Keratinocyte (primary cell): ENCODE results near the gene GXYLT2. TPM values are rescaled to one million over a fixed set of nuclear protein-coding genes. Genes with fewer than 3 reads are reported as not detected.

ENCODE experiments used
- DNase-seq: peaks from one replicate; pipeline ENCODE4 v3.0.0-alpha.2; 2011; ENCODE audit warnings: low read depth, missing footprints, low spot score
- FAIRE-seq: peaks from 2 replicates; lab custom pipeline; 2011; peaks lifted over from hg19 to GRCh38; lab: Jason Lieb, UNC
- H2AFZ ChIP-seq: 2 replicates; pipeline ENCODE4 v1.6.0; 2012; ENCODE audit warnings: low read length, control low read depth, inconsistent platforms; ENCODE audit not compliant: control insufficient read depth
- H3K27ac ChIP-seq: 2 replicates; pipeline ENCODE4 v1.5.1; 2011; ENCODE audit warnings: low read length; ENCODE audit not compliant: control insufficient read depth, insufficient read depth
- H3K27me3 ChIP-seq: 3 replicates; pipeline ENCODE4 v1.6.0; 2011; ENCODE audit warnings: low read length; ENCODE audit not compliant: control insufficient read depth, insufficient read depth; ENCODE audit errors: extremely low read depth
- H3K36me3 ChIP-seq, 2 experiments: 2 replicates in 1 of 2; 3 replicates in 1 of 2; pipeline ENCODE4 v1.5.1; 2011; ENCODE audit warnings: low read length in 2 of 2, mild to moderate bottlenecking in 1 of 2; ENCODE audit not compliant: control insufficient read depth in 2 of 2, insufficient read depth in 2 of 2; ENCODE audit errors: extremely low read depth in 1 of 2
- H3K4me1 ChIP-seq: 3 replicates; pipeline ENCODE4 v1.5.1; 2011; ENCODE audit warnings: low read length; ENCODE audit not compliant: control insufficient read depth, insufficient read depth; ENCODE audit errors: extremely low read depth
- H3K4me2 ChIP-seq: 3 replicates; pipeline ENCODE4 v1.6.0; 2011; ENCODE audit warnings: low read depth, low read length; ENCODE audit not compliant: control insufficient read depth, insufficient read depth; ENCODE audit errors: extremely low read depth
- H3K4me3 ChIP-seq, 3 experiments: fragments of 200-600 bp in 1 of 3; sonication (generic) in 1 of 3; 2 replicates in 2 of 3; 3 replicates in 1 of 3; pipeline ENCODE4 v1.5.1; 2011 to 2016; ENCODE audit warnings: low read length in 3 of 3, mild to moderate bottlenecking in 3 of 3, control low read depth in 2 of 3, inconsistent platforms in 1 of 3, low read depth in 1 of 3, mixed read lengths in 1 of 3, mixed run types in 1 of 3, moderate library complexity in 1 of 3; ENCODE audit not compliant: control insufficient read depth in 2 of 3, insufficient read depth in 2 of 3; ENCODE audit errors: extremely low read depth in 1 of 3
- H3K79me2 ChIP-seq: 2 replicates; pipeline ENCODE4 v1.6.0; 2012; ENCODE audit warnings: low read length; ENCODE audit not compliant: control insufficient read depth, insufficient read depth
- H3K9ac ChIP-seq: 3 replicates; pipeline ENCODE4 v1.6.0; 2011; ENCODE audit warnings: low read length; ENCODE audit not compliant: control insufficient read depth, insufficient read depth; ENCODE audit errors: extremely low read depth
- H3K9me1 ChIP-seq: 3 replicates; pipeline ENCODE4 v1.6.0; 2011; ENCODE audit warnings: low read length; ENCODE audit not compliant: control insufficient read depth, insufficient read depth; ENCODE audit errors: extremely low read depth
- H3K9me3 ChIP-seq: 2 replicates; pipeline ENCODE4 v1.5.1; 2012; ENCODE audit warnings: low read depth, low read length; ENCODE audit not compliant: control insufficient read depth
- H4K20me1 ChIP-seq: 3 replicates; pipeline ENCODE4 v1.6.0; 2011; ENCODE audit warnings: low read length; ENCODE audit not compliant: control insufficient read depth, insufficient read depth; ENCODE audit errors: extremely low read depth
- EZH2 ChIP-seq: IDR thresholded peaks from one replicate; pipeline ENCODE4 v1.6.1; 2012; ENCODE audit warnings: inconsistent platforms, mild to moderate bottlenecking, low read length, moderate library complexity
- dilution Hi-C: fragments of 300-500 bp; cut with MboI; formaldehyde crosslinking; loops from one replicate; pipeline ENCODE4 v1.7.0; 2020; ENCODE audit warnings: low sequenced_read_pairs; ENCODE audit not compliant: extremely low pct_ligation_motif_present
- polyA plus RNA-seq, 5 experiments: library from polyadenylated mRNA; depleted of rRNA in 3 of 5; stranded (reverse) in 3 of 5; stranded (forward) in 1 of 5; unstranded in 1 of 5; fragments of >200 nt; gene quantifications; 1 replicate in 1 of 5; 2 replicates in 3 of 5; 3 replicates in 1 of 5; pipeline versions ENCODE4 v1.2.1 to v1.2.3, GENCODE V29; 2011 to 2012; ENCODE audit warnings: missing spikeins in 2 of 5, low read depth in 1 of 5, low replicate concordance in 1 of 5
- TF ChIP-seq, protein P1 (sequence below), 3 experiments: IDR thresholded peaks in 1 of 3; conservative IDR thresholded peaks in 1 of 3; optimal IDR thresholded peaks in 1 of 3; 2 replicates in 2 of 3; 3 replicates in 1 of 3; pipeline versions ENCODE3 to v1.5.1; 2011; ENCODE audit warnings: low read length in 3 of 3, mild to moderate bottlenecking in 3 of 3, moderate library complexity in 2 of 3, control low read depth in 1 of 3, inconsistent platforms in 1 of 3; ENCODE audit not compliant: insufficient read depth in 2 of 3; ENCODE audit errors: extremely low read depth in 1 of 3

The GXYLT2 gene
- polyA plus RNA-seq, 1 donor (not counting 4 experiments of a cell fraction or from before 2014, with no cell fraction given), result 1.4 TPM

DNA sequence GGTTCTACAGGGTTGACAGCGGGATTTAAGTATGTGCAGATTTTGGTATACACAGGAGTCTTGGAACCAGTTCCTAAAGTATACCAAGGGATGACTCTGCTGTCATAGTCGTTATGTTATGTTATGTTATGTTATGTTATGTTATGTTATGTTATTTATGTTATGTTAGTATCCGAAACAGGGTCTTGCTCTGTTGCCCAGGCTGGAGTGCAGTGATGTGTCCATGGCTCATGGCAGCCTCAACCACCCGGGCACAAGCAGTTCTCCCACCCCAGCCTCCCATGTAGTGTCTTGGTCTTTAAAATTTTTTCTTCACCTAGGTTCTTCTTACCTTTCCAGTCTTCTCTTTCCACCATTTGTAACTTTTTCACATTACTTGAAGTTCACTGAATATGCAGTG, 130.5 kb downstream of the GXYLT2 start:
- no peak overlapping the region for H2AFZ ChIP-seq
- H3K27ac ChIP-seq, result no peak overlapping the region
- H3K36me3 ChIP-seq, result peaks cover 6% of the 10 kb centered on the region in 2 experiments
- dilution Hi-C loops, result no loop called here
- no peaks in the 10 kb centered on the region for H3K27me3 ChIP-seq
- peaks cover 27% of the 10 kb centered on the region for H4K20me1 ChIP-seq
- H3K4me3 ChIP-seq, result no peak overlapping the region
- no peak for FAIRE-seq
- no peak overlapping the region for H3K4me2 ChIP-seq
- DNase-seq, result no peak
- H3K9me1 ChIP-seq, result peaks cover 6% of the 10 kb centered on the region
- no peaks in the 10 kb centered on the region for H3K9me3 ChIP-seq
- H3K79me2 ChIP-seq, result peaks cover 97% of the 10 kb centered on the region
- H3K9ac ChIP-seq, result no peak overlapping the region
- peaks cover 2% of the 10 kb centered on the region for H3K4me1 ChIP-seq
- TF ChIP-seq EZH2, result no peak
- TF ChIP-seq, protein P1, sequence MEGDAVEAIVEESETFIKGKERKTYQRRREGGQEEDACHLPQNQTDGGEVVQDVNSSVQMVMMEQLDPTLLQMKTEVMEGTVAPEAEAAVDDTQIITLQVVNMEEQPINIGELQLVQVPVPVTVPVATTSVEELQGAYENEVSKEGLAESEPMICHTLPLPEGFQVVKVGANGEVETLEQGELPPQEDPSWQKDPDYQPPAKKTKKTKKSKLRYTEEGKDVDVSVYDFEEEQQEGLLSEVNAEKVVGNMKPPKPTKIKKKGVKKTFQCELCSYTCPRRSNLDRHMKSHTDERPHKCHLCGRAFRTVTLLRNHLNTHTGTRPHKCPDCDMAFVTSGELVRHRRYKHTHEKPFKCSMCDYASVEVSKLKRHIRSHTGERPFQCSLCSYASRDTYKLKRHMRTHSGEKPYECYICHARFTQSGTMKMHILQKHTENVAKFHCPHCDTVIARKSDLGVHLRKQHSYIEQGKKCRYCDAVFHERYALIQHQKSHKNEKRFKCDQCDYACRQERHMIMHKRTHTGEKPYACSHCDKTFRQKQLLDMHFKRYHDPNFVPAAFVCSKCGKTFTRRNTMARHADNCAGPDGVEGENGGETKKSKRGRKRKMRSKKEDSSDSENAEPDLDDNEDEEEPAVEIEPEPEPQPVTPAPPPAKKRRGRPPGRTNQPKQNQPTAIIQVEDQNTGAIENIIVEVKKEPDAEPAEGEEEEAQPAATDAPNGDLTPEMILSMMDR (optimal IDR thresholded peaks at IDR 0.05 in 1 of 3, IDR thresholded peaks at IDR 0.05 in 1 of 3, conservative IDR thresholded peaks at IDR 0.05 in 1 of 3; ENCODE audit: extremely low read depth in 1 of 3, insufficient read depth in 2 of 3, low read length in 3 of 3), result no peak

DNA sequence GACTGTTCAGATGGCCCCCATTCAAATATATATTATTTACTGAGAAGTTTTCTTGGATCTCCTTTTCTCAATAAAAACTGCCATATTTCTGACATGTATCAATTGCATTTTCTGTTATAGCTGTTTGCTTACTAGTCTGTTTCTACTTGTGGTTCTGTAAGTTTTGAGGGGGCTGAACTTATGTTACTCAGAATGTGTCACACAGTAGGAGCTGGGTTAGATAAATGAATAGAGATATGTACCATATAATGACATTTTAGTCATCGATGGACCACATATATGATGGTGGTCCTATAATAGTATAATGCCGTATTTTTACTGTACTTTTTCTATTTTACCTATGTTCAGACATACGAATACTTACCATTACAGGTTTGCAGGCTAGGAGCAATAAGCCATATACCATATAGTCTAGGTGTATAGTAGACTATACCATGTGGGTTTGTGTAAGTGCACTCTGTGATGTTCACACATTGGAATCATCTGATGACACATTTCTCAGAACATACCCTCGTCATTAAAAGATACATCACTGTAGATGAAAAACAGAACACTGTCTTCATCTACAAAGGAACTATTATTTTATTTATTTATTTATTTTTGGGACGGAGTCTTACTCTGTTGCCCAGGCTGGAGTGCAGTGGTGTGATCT, 131.1 kb downstream of the GXYLT2 start:
- peaks cover 97% of the 10 kb centered on the region for H3K79me2 ChIP-seq
- H3K27me3 ChIP-seq, result no peaks in the 10 kb centered on the region
- H3K9me3 ChIP-seq, result no peaks in the 10 kb centered on the region
- no peak for DNase-seq
- FAIRE-seq, result no peak
- peaks cover 6% of the 10 kb centered on the region for H3K9me1 ChIP-seq
- H2AFZ ChIP-seq, result no peak overlapping the region
- dilution Hi-C loops, result no loop called here
- no peak overlapping the region for H3K4me2 ChIP-seq
- no peak overlapping the region for H3K4me3 ChIP-seq
- no peak for TF ChIP-seq EZH2
- TF ChIP-seq, protein P1 (optimal IDR thresholded peaks at IDR 0.05 in 1 of 3, IDR thresholded peaks at IDR 0.05 in 1 of 3, conservative IDR thresholded peaks at IDR 0.05 in 1 of 3; ENCODE audit: extremely low read depth in 1 of 3, insufficient read depth in 2 of 3, low read length in 3 of 3), result no peak
- peaks cover 6% of the 10 kb centered on the region in 2 experiments for H3K36me3 ChIP-seq
- peaks cover 2% of the 10 kb centered on the region for H3K4me1 ChIP-seq
- H3K9ac ChIP-seq, result no peak overlapping the region
- H4K20me1 ChIP-seq, result peaks cover 24% of the 10 kb centered on the region
- no peak overlapping the region for H3K27ac ChIP-seq
